ENCODE measurements around the gene PAX3.

PAX3 gene

GRCh38 chr2:222248256-222248655 is 50.5 kb downstream of the PAX3 start:
- Histone ChIP-seq H3K4me1 (ENCODE audit: control insufficient read depth in 1 of 2, insufficient read depth in 2 of 2, low read length in 2 of 2) (no peaks in the 10 kb centered on the region), H3K4me3 (ENCODE audit: low read depth in 1 of 2, low read length in 2 of 2) (no peak overlapping the region), H3K36me3 (ENCODE audit: control insufficient read depth in 1 of 2, insufficient read depth in 2 of 2, low read length in 2 of 2) (no peaks in the 10 kb centered on the region), H3K9me3 (ENCODE audit: control insufficient read depth in 1 of 2, low read length in 2 of 2) (no peaks in the 10 kb centered on the region), H3K9ac (ENCODE audit: low read depth in 1 of 2, low read length in 2 of 2) (no peak overlapping the region), H3K27me3 (ENCODE audit: control insufficient read depth in 1 of 2, insufficient read depth in 2 of 2, low read length in 2 of 2) (peaks cover 0 to 3% of the 10 kb centered on the region in 2 donors), H3K27ac (ENCODE audit: low read depth, low read length) (no peak overlapping the region)

DNA sequence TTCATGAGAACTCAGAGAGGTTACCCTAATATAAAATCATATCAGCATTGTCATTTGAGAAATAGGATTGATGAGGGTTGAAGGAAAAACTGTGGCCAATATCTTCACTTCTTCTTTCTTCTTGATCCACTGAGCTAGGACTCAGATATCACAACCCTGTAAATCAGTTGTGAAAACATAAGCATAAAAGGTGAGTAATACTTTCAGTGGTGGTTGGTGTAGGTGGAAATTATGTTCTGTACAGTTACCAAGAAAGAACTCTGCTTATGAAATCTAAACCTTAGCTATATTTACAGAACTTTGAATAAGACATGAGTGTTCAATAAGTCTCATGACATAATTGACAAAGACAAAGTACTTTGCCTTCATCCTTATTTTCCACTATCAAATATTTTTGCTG is 56.3 kb downstream of the PAX3 start:
- peaks cover 24 to 38% of the 10 kb centered on the region in 2 donors for H3K27me3 ChIP-seq (ENCODE audit: control insufficient read depth in 1 of 2, insufficient read depth in 2 of 2, low read length in 2 of 2)
- H3K36me3 ChIP-seq (ENCODE audit: control insufficient read depth in 1 of 2, insufficient read depth in 2 of 2, low read length in 2 of 2): no peaks in the 10 kb centered on the region
- no peaks in the 10 kb centered on the region for H3K4me1 ChIP-seq (ENCODE audit: control insufficient read depth in 1 of 2, insufficient read depth in 2 of 2, low read length in 2 of 2)
- H3K9me3 ChIP-seq (ENCODE audit: control insufficient read depth in 1 of 2, low read length in 2 of 2): no peaks in the 10 kb centered on the region
- H3K27ac ChIP-seq (ENCODE audit: low read depth, low read length): no peak overlapping the region
- H3K4me3 ChIP-seq (ENCODE audit: low read depth in 1 of 2, low read length in 2 of 2): no peak overlapping the region
- no peak overlapping the region for H3K9ac ChIP-seq (ENCODE audit: low read depth in 1 of 2, low read length in 2 of 2)

DNA sequence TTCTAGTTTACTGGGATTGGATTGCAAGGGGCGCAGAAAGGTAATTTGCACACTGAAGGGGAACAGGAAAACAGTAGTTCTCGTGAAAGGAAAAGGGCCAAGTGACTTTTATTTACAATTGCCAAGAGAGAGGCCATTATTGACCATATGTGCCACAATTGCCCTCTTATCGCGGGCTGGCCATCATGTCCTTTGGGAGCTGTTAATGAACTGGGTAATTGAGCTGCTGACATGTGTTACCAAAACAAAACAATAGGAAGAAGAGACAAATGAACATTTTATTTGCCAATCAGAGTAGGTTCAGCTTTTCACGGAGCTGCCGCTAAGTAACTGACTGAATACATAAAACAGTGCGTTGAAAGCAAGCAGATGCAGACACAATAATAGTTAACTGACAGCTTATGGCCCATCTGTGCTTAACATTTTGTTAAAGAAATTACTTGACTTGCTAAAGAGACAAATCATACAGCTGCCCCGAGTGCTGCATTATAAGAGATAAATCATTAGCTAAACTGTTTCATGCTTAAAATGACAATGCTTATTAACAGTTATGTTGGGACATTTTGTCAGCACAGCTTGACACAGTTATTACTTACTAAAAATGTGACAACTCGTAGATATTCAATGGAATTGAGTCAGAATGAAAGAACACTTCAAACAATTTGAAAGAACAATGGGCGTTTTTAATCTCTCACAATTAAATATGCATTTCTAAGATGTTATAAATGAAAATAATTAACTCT is 57.5 kb downstream of the PAX3 start:
- Histone ChIP-seq H3K27me3 (ENCODE audit: control insufficient read depth in 1 of 2, insufficient read depth in 2 of 2, low read length in 2 of 2) (peaks cover 24 to 38% of the 10 kb centered on the region in 2 donors), H3K9me3 (ENCODE audit: control insufficient read depth in 1 of 2, low read length in 2 of 2) (no peaks in the 10 kb centered on the region), H3K27ac (ENCODE audit: low read depth, low read length) (no peak overlapping the region), H3K4me1 (ENCODE audit: control insufficient read depth in 1 of 2, insufficient read depth in 2 of 2, low read length in 2 of 2) (no peaks in the 10 kb centered on the region), H3K9ac (ENCODE audit: low read depth in 1 of 2, low read length in 2 of 2) (no peak overlapping the region), H3K36me3 (ENCODE audit: control insufficient read depth in 1 of 2, insufficient read depth in 2 of 2, low read length in 2 of 2) (no peaks in the 10 kb centered on the region), H3K4me3 (ENCODE audit: low read depth in 1 of 2, low read length in 2 of 2) (no peak overlapping the region)

DNA sequence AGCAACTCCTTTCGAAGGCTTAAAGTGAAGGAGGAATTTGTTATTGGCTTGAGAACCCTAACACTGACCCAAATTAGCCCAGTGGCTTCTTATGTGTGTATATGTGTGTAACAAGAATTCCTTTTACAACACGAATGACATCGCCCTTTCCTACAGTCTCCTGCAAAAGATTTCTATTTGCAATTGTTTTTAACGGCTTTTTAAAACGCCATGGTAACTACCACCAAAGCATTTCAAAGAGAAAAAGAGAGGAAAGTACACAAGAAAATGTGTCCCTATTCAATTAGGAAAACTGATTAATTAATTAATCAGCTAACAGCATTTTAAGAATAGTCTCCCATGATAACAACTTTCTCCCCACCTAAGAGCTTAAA is 58.1 kb downstream of the PAX3 start:
- Histone ChIP-seq H3K27ac (ENCODE audit: low read depth, low read length) (no peak overlapping the region), H3K36me3 (ENCODE audit: control insufficient read depth in 1 of 2, insufficient read depth in 2 of 2, low read length in 2 of 2) (no peaks in the 10 kb centered on the region), H3K9me3 (ENCODE audit: control insufficient read depth in 1 of 2, low read length in 2 of 2) (no peaks in the 10 kb centered on the region), H3K4me3 (ENCODE audit: low read depth in 1 of 2, low read length in 2 of 2) (no peak overlapping the region), H3K9ac (ENCODE audit: low read depth in 1 of 2, low read length in 2 of 2) (no peak overlapping the region), H3K27me3 (ENCODE audit: control insufficient read depth in 1 of 2, insufficient read depth in 2 of 2, low read length in 2 of 2) (peaks cover 24 to 38% of the 10 kb centered on the region in 2 donors), H3K4me1 (ENCODE audit: control insufficient read depth in 1 of 2, insufficient read depth in 2 of 2, low read length in 2 of 2) (no peaks in the 10 kb centered on the region)

DNA sequence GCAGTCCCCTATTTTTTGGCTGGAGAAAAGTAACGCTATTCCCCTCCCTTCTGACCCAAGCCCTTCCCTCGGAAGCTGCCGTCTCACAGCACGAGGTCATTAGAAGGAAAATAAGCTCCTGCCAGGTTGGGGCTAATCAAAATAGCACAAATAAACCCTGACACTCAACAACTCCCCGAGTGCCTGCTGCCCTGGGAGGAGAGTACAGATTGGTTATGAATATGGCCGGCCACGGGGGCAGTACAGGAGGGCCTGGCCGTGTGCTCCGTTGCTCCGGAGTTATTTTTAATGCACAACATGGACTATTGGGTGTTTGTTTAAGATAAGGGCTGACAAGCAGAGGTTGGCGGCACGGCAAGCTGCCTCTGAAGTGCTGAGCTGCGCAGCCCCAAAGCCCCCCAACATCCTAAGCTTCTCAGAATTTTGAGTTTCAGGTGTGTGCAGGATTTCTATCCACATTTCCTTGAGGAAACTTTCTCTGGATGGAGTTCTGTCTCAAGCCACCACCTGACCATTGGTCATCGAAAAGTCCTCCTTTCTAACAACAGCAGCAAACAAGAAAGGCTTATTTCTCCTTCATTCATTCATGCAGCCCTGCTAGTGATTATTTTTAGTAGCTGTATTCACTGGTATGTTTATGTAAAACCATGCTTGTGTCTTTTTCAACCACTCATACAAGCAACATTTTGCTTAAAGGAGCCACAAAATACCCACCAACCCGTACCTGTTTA is 58.7 kb downstream of the PAX3 start:
- Histone ChIP-seq H3K27ac (ENCODE audit: low read depth, low read length) (no peak overlapping the region), H3K4me1 (ENCODE audit: control insufficient read depth in 1 of 2, insufficient read depth in 2 of 2, low read length in 2 of 2) (no peaks in the 10 kb centered on the region), H3K36me3 (ENCODE audit: control insufficient read depth in 1 of 2, insufficient read depth in 2 of 2, low read length in 2 of 2) (no peaks in the 10 kb centered on the region), H3K9me3 (ENCODE audit: control insufficient read depth in 1 of 2, low read length in 2 of 2) (no peaks in the 10 kb centered on the region), H3K4me3 (ENCODE audit: low read depth in 1 of 2, low read length in 2 of 2) (no peak overlapping the region), H3K9ac (ENCODE audit: low read depth in 1 of 2, low read length in 2 of 2) (no peak overlapping the region), H3K27me3 (ENCODE audit: control insufficient read depth in 1 of 2, insufficient read depth in 2 of 2, low read length in 2 of 2) (peaks cover 24 to 38% of the 10 kb centered on the region in 2 donors)

- H3K9ac ChIP-seq (ENCODE audit: low read depth in 1 of 2, low read length in 2 of 2): no peak overlapping the region
- no peaks in the 10 kb centered on the region for H3K4me1 ChIP-seq (ENCODE audit: control insufficient read depth in 1 of 2, insufficient read depth in 2 of 2, low read length in 2 of 2)
- no peaks in the 10 kb centered on the region for H3K9me3 ChIP-seq (ENCODE audit: control insufficient read depth in 1 of 2, low read length in 2 of 2)
- no peak overlapping the region for H3K27ac ChIP-seq (ENCODE audit: low read depth, low read length)
- H3K27me3 ChIP-seq (ENCODE audit: control insufficient read depth in 1 of 2, insufficient read depth in 2 of 2, low read length in 2 of 2): peaks cover 24 to 38% of the 10 kb centered on the region in 2 donors
- H3K4me3 ChIP-seq (ENCODE audit: low read depth in 1 of 2, low read length in 2 of 2): no peak overlapping the region
- H3K36me3 ChIP-seq (ENCODE audit: control insufficient read depth in 1 of 2, insufficient read depth in 2 of 2, low read length in 2 of 2): no peaks in the 10 kb centered on the region
Observed at GRCh38 chr2:222239091-222239490, 59.7 kb downstream of the PAX3 start.

GRCh38 chr2:222238072-222238471 is 60.7 kb downstream of the PAX3 start:
- Histone ChIP-seq H3K9me3 (ENCODE audit: control insufficient read depth in 1 of 2, low read length in 2 of 2) (no peaks in the 10 kb centered on the region), H3K4me3 (ENCODE audit: low read depth in 1 of 2, low read length in 2 of 2) (no peak overlapping the region), H3K27ac (ENCODE audit: low read depth, low read length) (no peak overlapping the region), H3K4me1 (ENCODE audit: control insufficient read depth in 1 of 2, insufficient read depth in 2 of 2, low read length in 2 of 2) (no peaks in the 10 kb centered on the region), H3K27me3 (ENCODE audit: control insufficient read depth in 1 of 2, insufficient read depth in 2 of 2, low read length in 2 of 2) (peaks cover 24 to 34% of the 10 kb centered on the region in 2 donors), H3K36me3 (ENCODE audit: control insufficient read depth in 1 of 2, insufficient read depth in 2 of 2, low read length in 2 of 2) (no peaks in the 10 kb centered on the region), H3K9ac (ENCODE audit: low read depth in 1 of 2, low read length in 2 of 2) (no peak overlapping the region)

DNA sequence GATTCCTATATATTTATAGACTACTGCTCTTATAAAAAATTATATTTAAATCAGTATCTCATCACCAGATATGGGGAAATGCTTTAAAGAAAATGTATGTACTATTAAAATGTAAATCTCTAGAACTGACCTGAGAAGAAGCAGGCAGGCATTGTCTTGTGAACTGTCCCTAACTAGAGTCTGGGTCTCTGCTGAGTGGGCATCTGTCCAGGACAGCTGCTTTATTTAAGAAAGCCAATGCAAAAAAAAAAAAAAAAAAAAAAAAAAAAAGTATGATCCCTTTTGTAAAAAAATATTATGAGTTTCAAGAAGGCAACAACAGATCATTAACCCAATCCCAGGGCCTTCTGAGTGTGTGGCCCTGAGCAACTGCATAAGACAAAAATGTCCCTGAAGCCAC is 66.0 kb downstream of the PAX3 start:
- H3K36me3 ChIP-seq (ENCODE audit: control insufficient read depth in 1 of 2, insufficient read depth in 2 of 2, low read length in 2 of 2): no peaks in the 10 kb centered on the region
- no peak overlapping the region for H3K4me3 ChIP-seq (ENCODE audit: low read depth in 1 of 2, low read length in 2 of 2)
- no peak overlapping the region for H3K9ac ChIP-seq (ENCODE audit: low read depth in 1 of 2, low read length in 2 of 2)
- peaks cover 0 to 1% of the 10 kb centered on the region in 2 donors for H3K27me3 ChIP-seq (ENCODE audit: control insufficient read depth in 1 of 2, insufficient read depth in 2 of 2, low read length in 2 of 2)
- H3K9me3 ChIP-seq (ENCODE audit: control insufficient read depth in 1 of 2, low read length in 2 of 2): no peaks in the 10 kb centered on the region
- H3K27ac ChIP-seq (ENCODE audit: low read depth, low read length): no peak overlapping the region
- no peaks in the 10 kb centered on the region for H3K4me1 ChIP-seq (ENCODE audit: control insufficient read depth in 1 of 2, insufficient read depth in 2 of 2, low read length in 2 of 2)

DNA sequence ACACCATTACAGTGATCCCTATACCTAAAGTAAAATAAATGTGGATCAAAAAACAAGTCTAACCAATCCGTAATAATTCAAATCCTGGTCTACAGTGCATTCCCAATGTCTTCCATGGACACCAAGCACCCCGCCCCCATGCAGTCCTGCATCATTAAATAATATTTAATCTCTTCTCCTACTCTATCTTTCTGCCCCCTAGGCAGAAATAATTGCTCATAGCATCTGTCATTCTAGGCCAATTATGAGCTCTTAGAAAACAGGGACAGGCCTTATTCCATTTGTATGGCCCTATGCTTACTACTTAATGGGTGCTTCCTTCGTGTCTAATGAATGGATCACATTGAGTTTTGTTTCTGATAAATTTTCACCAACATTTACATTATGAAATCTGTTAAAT is 66.4 kb downstream of the PAX3 start:
- H3K36me3 ChIP-seq (ENCODE audit: control insufficient read depth in 1 of 2, insufficient read depth in 2 of 2, low read length in 2 of 2): no peaks in the 10 kb centered on the region
- H3K27me3 ChIP-seq (ENCODE audit: control insufficient read depth in 1 of 2, insufficient read depth in 2 of 2, low read length in 2 of 2): no peaks in the 10 kb centered on the region
- H3K27ac ChIP-seq (ENCODE audit: low read depth, low read length): no peak overlapping the region
- H3K9me3 ChIP-seq (ENCODE audit: control insufficient read depth in 1 of 2, low read length in 2 of 2): no peaks in the 10 kb centered on the region
- H3K4me1 ChIP-seq (ENCODE audit: control insufficient read depth in 1 of 2, insufficient read depth in 2 of 2, low read length in 2 of 2): no peaks in the 10 kb centered on the region
- no peak overlapping the region for H3K4me3 ChIP-seq (ENCODE audit: low read depth in 1 of 2, low read length in 2 of 2)
- H3K9ac ChIP-seq (ENCODE audit: low read depth in 1 of 2, low read length in 2 of 2): no peak overlapping the region

- H3K4me3 ChIP-seq (ENCODE audit: low read depth in 1 of 2, low read length in 2 of 2): no peak overlapping the region
- H3K27ac ChIP-seq (ENCODE audit: low read depth, low read length): no peak overlapping the region
- H3K9ac ChIP-seq (ENCODE audit: low read depth in 1 of 2, low read length in 2 of 2): no peak overlapping the region
- no peaks in the 10 kb centered on the region for H3K9me3 ChIP-seq (ENCODE audit: control insufficient read depth in 1 of 2, low read length in 2 of 2)
- no peaks in the 10 kb centered on the region for H3K36me3 ChIP-seq (ENCODE audit: control insufficient read depth in 1 of 2, insufficient read depth in 2 of 2, low read length in 2 of 2)
- H3K4me1 ChIP-seq (ENCODE audit: control insufficient read depth in 1 of 2, insufficient read depth in 2 of 2, low read length in 2 of 2): no peaks in the 10 kb centered on the region
- H3K27me3 ChIP-seq (ENCODE audit: control insufficient read depth in 1 of 2, insufficient read depth in 2 of 2, low read length in 2 of 2): no peaks in the 10 kb centered on the region
Observed at GRCh38 chr2:222228054-222228453, 70.7 kb downstream of the PAX3 start.

Data from duodenal mucosa (tissue), 2 donors.